K562 (cell line): ENCODE results near the gene HOXC5. TPM values are rescaled to one million over a fixed set of nuclear protein-coding genes. Genes with fewer than 3 reads are reported as not detected.

ENCODE experiments used
- ADNP ChIP-seq: fragments of 200-800 bp; sonication (Bioruptor generic); IDR thresholded peaks from 2 replicates; pipeline ENCODE4 v1.6.1; 2016; ENCODE audit warnings: missing genetic modification characterization, missing compliant biosample characterization
- DLX4 ChIP-seq: fragments of 250-450 bp; sonication (Bioruptor Pico); IDR thresholded peaks from 2 replicates; pipeline ENCODE4 v1.6.1; 2021; ENCODE audit warnings: mild to moderate bottlenecking
- ESRRA ChIP-seq: fragments of 450-650 bp; IDR thresholded peaks from 2 replicates; pipeline ENCODE4 v1.6.1; 2014; ENCODE audit warnings: low read depth, mild to moderate bottlenecking, moderate library complexity, borderline replicate concordance
- HMG20A ChIP-seq: fragments of 450-650 bp; formaldehyde crosslinking; conservative IDR thresholded peaks from 2 replicates; pipeline ENCODE4 v1.4.0; 2020; ENCODE audit warnings: mild to moderate bottlenecking, mixed read lengths
- HNRNPK ChIP-seq: fragments of 200-400 bp; formaldehyde crosslinking; IDR thresholded peaks from one replicate; pipeline ENCODE4 v1.6.1; 2018; ENCODE audit warnings: mild to moderate bottlenecking, low read depth, low read length; ENCODE audit not compliant: poor library complexity, severe bottlenecking
- MXD1 ChIP-seq: fragments of 250-450 bp; sonication (Bioruptor Pico); IDR thresholded peaks from 2 replicates; pipeline ENCODE4 v1.8.0; 2021; ENCODE audit warnings: borderline replicate concordance, mild to moderate bottlenecking, moderate library complexity; ENCODE audit not compliant: poor library complexity, severe bottlenecking
- NELFE ChIP-seq: IDR thresholded peaks from 2 replicates; pipeline ENCODE4 v1.6.1; 2011; ENCODE audit warnings: mild to moderate bottlenecking; ENCODE audit not compliant: insufficient read depth, insufficient read length
- PHF21A ChIP-seq: fragments of 450-650 bp; IDR thresholded peaks from 2 replicates; pipeline ENCODE4 v1.6.1; 2017; ENCODE audit warnings: low read depth, borderline replicate concordance
- PHTF2 ChIP-seq: fragments of 250-450 bp; sonication (Bioruptor Pico); IDR thresholded peaks from 2 replicates; pipeline ENCODE4 v1.5.0; 2021; ENCODE audit warnings: mild to moderate bottlenecking
- RHOXF2B ChIP-seq: fragments of 250-450 bp; sonication (Bioruptor Pico); conservative IDR thresholded peaks from 2 replicates; pipeline ENCODE4 v1.5.1; 2021
- SIN3B ChIP-seq: fragments of 450-650 bp; IDR thresholded peaks from 2 replicates; pipeline ENCODE4 v1.6.1; 2017; ENCODE audit warnings: low read depth, mild to moderate bottlenecking, moderate library complexity
- TCF7 ChIP-seq: sonication (generic); IDR thresholded peaks from 2 replicates; pipeline ENCODE4 v1.6.1; 2016; ENCODE audit warnings: antibody characterized with exemption, borderline replicate concordance
- TRIM25 ChIP-seq: fragments of 450-650 bp; IDR thresholded peaks from 2 replicates; pipeline ENCODE4 v1.7.0; 2016; ENCODE audit warnings: borderline replicate concordance
- ZBED1 ChIP-seq: IDR thresholded peaks from 2 replicates; pipeline ENCODE4 v1.6.1; 2014
- ZNF12 ChIP-seq: sonication (generic); formaldehyde crosslinking; IDR thresholded peaks from 2 replicates; pipeline ENCODE4 v1.4.0; 2020; ENCODE audit warnings: mild to moderate bottlenecking, missing genetic modification reagents
- ZNF780A ChIP-seq: fragments of 250-450 bp; sonication (Bioruptor Pico); IDR thresholded peaks from 2 replicates; pipeline ENCODE4 v1.5.0; 2021; ENCODE audit warnings: mild to moderate bottlenecking
- polyA plus RNA-seq, 8 experiments: library from polyadenylated mRNA; depleted of rRNA in 4 of 8; stranded (reverse) in 5 of 8; unstranded in 3 of 8; fragments of >200 nt; fragmentation: Nextera tagmentation in 2 of 8; fragmentation: Illumina TruSeq in 1 of 8; extraction: Ambion mirVana in 2 of 8; extraction: Trizol in 1 of 8; gene quantifications; 2 replicates each; pipeline versions ENCODE4 v1.2.1 to v1.2.3, GENCODE V29; 2011 to 2014; ENCODE audit warnings: inconsistent platforms in 1 of 8, missing spikeins in 1 of 8
- total RNA-seq, 7 experiments: library from RNA; depleted of rRNA in 6 of 7; stranded (reverse); fragments of >200 nt in 6 of 7; fragmentation: Illumina TruSeq in 2 of 7; extraction: Trizol in 2 of 7; gene quantifications; 2 replicates each; pipeline versions ENCODE4 v1.2.1 to v1.2.3, GENCODE V29; 2011 to 2021; ENCODE audit warnings: low replicate concordance in 1 of 7
- TF ChIP-seq, protein P1 (sequence below): fragments of 450-650 bp; IDR thresholded peaks from 2 replicates; pipeline ENCODE4 v1.6.1; 2017; ENCODE audit warnings: antibody characterized with exemption
- TF ChIP-seq, protein P2 (sequence below): fragments of 450-650 bp; IDR thresholded peaks from 2 replicates; pipeline ENCODE4 v1.6.1; 2016; ENCODE audit warnings: low read depth, mild to moderate bottlenecking, moderate library complexity
- TF ChIP-seq, protein P3 (sequence below): fragments of 450-650 bp; conservative IDR thresholded peaks from 2 replicates; pipeline ENCODE4 v1.6.1; 2016; ENCODE audit warnings: missing genetic modification characterization, low read depth, mild to moderate bottlenecking, control low read depth, missing compliant biosample characterization
- TF ChIP-seq, protein P4 (sequence below): sonication (generic); formaldehyde crosslinking; IDR thresholded peaks from 2 replicates; pipeline ENCODE4 v1.9.0; 2022; ENCODE audit warnings: mild to moderate bottlenecking, missing genetic modification reagents

HOXC5 gene
- total and polyA plus RNA-seq, 9 of the 15 experiments (the other 6 are each of a cell fraction or from before 2014, with no cell fraction given) = 0.10 to 0.44 (median 0.18) TPM; not detected in 4

DNA sequence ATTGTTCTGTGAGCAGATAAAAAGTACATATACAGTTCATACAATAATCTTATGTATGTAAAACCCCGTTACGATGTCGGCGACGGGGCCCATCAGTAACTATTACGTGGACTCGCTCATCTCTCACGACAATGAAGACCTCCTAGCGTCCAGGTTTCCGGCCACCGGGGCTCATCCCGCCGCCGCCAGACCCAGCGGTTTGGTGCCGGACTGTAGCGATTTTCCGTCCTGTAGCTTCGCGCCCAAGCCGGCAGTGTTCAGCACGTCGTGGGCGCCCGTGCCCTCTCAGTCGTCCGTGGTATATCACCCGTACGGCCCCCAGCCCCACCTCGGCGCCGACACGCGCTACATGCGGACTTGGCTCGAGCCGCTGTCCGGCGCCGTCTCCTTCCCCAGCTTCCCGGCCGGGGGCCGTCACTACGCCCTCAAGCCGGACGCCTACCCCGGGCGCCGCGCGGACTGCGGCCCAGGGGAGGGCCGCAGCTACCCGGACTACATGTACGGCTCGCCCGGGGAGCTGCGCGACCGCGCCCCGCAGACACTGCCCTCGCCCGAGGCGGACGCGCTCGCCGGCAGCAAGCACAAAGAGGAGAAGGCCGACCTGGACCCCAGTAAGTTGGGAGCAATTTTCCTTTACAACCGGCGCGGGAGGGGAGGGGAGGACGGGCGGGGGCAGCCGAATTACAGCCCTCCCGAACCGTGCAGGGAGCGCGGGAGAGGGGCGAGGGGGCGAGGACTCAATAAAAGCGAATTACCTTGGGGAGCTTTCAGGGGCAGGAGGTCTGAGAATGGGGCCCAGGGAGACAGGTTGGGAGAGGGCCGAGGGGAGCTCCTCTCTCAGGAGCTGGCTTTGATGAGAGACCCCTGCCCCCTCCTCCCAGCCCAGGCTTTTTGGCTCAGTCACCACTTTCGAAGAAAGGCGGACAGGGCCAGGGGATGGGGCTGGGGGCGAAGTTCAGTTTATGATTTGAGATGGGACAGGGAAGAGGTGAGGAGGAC lies 32.4 kb upstream of the HOXC5 start, which contains the start of gene HOXC9 (continued):
- TF ChIP-seq, protein P1, sequence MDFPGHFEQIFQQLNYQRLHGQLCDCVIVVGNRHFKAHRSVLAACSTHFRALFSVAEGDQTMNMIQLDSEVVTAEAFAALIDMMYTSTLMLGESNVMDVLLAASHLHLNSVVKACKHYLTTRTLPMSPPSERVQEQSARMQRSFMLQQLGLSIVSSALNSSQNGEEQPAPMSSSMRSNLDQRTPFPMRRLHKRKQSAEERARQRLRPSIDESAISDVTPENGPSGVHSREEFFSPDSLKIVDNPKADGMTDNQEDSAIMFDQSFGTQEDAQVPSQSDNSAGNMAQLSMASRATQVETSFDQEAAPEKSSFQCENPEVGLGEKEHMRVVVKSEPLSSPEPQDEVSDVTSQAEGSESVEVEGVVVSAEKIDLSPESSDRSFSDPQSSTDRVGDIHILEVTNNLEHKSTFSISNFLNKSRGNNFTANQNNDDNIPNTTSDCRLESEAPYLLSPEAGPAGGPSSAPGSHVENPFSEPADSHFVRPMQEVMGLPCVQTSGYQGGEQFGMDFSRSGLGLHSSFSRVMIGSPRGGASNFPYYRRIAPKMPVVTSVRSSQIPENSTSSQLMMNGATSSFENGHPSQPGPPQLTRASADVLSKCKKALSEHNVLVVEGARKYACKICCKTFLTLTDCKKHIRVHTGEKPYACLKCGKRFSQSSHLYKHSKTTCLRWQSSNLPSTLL = no peak
- TF ChIP-seq, protein P2, sequence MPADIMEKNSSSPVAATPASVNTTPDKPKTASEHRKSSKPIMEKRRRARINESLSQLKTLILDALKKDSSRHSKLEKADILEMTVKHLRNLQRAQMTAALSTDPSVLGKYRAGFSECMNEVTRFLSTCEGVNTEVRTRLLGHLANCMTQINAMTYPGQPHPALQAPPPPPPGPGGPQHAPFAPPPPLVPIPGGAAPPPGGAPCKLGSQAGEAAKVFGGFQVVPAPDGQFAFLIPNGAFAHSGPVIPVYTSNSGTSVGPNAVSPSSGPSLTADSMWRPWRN = no peak
- TF ChIP-seq, protein P3, sequence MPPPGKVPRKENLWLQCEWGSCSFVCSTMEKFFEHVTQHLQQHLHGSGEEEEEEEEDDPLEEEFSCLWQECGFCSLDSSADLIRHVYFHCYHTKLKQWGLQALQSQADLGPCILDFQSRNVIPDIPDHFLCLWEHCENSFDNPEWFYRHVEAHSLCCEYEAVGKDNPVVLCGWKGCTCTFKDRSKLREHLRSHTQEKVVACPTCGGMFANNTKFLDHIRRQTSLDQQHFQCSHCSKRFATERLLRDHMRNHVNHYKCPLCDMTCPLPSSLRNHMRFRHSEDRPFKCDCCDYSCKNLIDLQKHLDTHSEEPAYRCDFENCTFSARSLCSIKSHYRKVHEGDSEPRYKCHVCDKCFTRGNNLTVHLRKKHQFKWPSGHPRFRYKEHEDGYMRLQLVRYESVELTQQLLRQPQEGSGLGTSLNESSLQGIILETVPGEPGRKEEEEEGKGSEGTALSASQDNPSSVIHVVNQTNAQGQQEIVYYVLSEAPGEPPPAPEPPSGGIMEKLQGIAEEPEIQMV (tag) = no peak
- peak; percentile 59; the same call in 1 of the 2 replicates for TF ChIP-seq TCF7
- no peak for TF ChIP-seq MXD1 (CRISPR knock-in tag)
- TF ChIP-seq HMG20A = no peak
- no peak for TF ChIP-seq ESRRA
- TF ChIP-seq SIN3B = no peak
- TF ChIP-seq ZBED1 = no peak
- TF ChIP-seq ZNF12 (CRISPR knock-in tag) = peak; percentile 21; the same call in 1 of the 2 replicates
- TF ChIP-seq PHTF2 = no peak
- TF ChIP-seq, protein P4, sequence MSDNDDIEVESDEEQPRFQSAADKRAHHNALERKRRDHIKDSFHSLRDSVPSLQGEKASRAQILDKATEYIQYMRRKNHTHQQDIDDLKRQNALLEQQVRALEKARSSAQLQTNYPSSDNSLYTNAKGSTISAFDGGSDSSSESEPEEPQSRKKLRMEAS (CRISPR knock-in tag) = peak; percentile 79
- no peak for TF ChIP-seq HNRNPK
- TF ChIP-seq TRIM25 = no peak
- no peak for TF ChIP-seq ZNF780A (CRISPR knock-in tag)
- TF ChIP-seq ADNP = no peak
- TF ChIP-seq NELFE = no peak
- TF ChIP-seq RHOXF2B = no peak
- no peak for TF ChIP-seq DLX4 (CRISPR knock-in tag)
- TF ChIP-seq PHF21A = no peak
